Inflammatory macrophage treated with lipopolysaccharide for 1 hour (primary cell): Measurements from ENCODE around the gene UVRAG.
A peak's percentile ranks its signal among the peaks of the same experiment; 100 is the strongest.

Source experiments
- DNase-seq, 2 donors: peaks; one replicate each; pipeline ENCODE4 v3.0.0-alpha.2; 2020 to 2022

Gene UVRAG

GRCh38 chr11:76083563-76084451, 268.8 kb downstream of the UVRAG start:
- DNase-seq = no peak

GRCh38 chr11:76085270-76085669, 270.3 kb downstream of the UVRAG start:
- no peak for DNase-seq

GRCh38 chr11:76086743-76087635, 272.0 kb downstream of the UVRAG start:
- no peak for DNase-seq

- DNase-seq = no peak
Measured at GRCh38 chr11:76087749-76088148, 272.7 kb downstream of the UVRAG start.

- DNase-seq = peak; percentile 25
Measured at GRCh38 chr11:76088511-76088910, 273.5 kb downstream of the UVRAG start.

- DNase-seq = no peak
Measured at GRCh38 chr11:76090174-76090573, 275.2 kb downstream of the UVRAG start.

GRCh38 chr11:76090821-76091220, 275.8 kb downstream of the UVRAG start:
- DNase-seq = no peak

GRCh38 chr11:76094740-76095139, 279.7 kb downstream of the UVRAG start:
- DNase-seq = no peak

GRCh38 chr11:76095891-76096290, 280.9 kb downstream of the UVRAG start:
- no peak for DNase-seq

- no peak for DNase-seq
Measured at GRCh38 chr11:76096552-76096951, 281.5 kb downstream of the UVRAG start.

- DNase-seq = no peak
Measured at GRCh38 chr11:76102802-76103201, 287.8 kb downstream of the UVRAG start.

GRCh38 chr11:76103460-76103859, 288.4 kb downstream of the UVRAG start:
- DNase-seq = no peak

GRCh38 chr11:76104285-76104684, 289.3 kb downstream of the UVRAG start:
- DNase-seq = no peak

- no peak for DNase-seq
Measured at GRCh38 chr11:76105637-76106036, 290.6 kb downstream of the UVRAG start.

GRCh38 chr11:76107971-76108370, 293.0 kb downstream of the UVRAG start:
- DNase-seq = no peak

- DNase-seq = no peak
Measured at GRCh38 chr11:76114238-76114637, 299.2 kb downstream of the UVRAG start.

GRCh38 chr11:76115555-76115954, 300.5 kb downstream of the UVRAG start:
- no peak for DNase-seq

- DNase-seq = peak in 1 of 2 donors; percentile 3
Measured at GRCh38 chr11:76119032-76119431, 304.0 kb downstream of the UVRAG start.

GRCh38 chr11:76119779-76120178, 304.8 kb downstream of the UVRAG start:
- no peak for DNase-seq

- DNase-seq = no peak
Measured at GRCh38 chr11:76120513-76121101, 305.6 kb downstream of the UVRAG start.

GRCh38 chr11:76123248-76123647, 308.2 kb downstream of the UVRAG start:
- DNase-seq = peak; percentile 12 to 48

- peak; percentile 7 to 23 for DNase-seq
Measured at GRCh38 chr11:76124905-76125770, 310.1 kb downstream of the UVRAG start.
